Ishikawa (cell line): Measurements from ENCODE around the gene CHST9.

Experiments used
- CEBPB ChIP-seq: IDR thresholded peaks from 2 replicates; pipeline ENCODE4 v1.6.1; 2012
- CREB1 ChIP-seq: IDR thresholded peaks from 2 replicates; pipeline ENCODE4 v1.6.1; 2012; ENCODE audit warnings: low read depth
- EGR1 ChIP-seq: IDR thresholded peaks from 2 replicates; pipeline ENCODE4 v1.6.1; 2012
- EP300 ChIP-seq: IDR thresholded peaks from 2 replicates; pipeline ENCODE4 v1.6.1; 2012; ENCODE audit warnings: borderline replicate concordance
- FOXM1 ChIP-seq: IDR thresholded peaks from 2 replicates; pipeline ENCODE4 v1.6.1; 2012; ENCODE audit warnings: low read depth, borderline replicate concordance
- MAX ChIP-seq: IDR thresholded peaks from 2 replicates; pipeline ENCODE4 v1.6.1; 2012
- NFIC ChIP-seq: IDR thresholded peaks from 2 replicates; pipeline ENCODE4 v1.6.1; 2012
- RAD21 ChIP-seq: IDR thresholded peaks from 2 replicates; pipeline ENCODE4 v1.6.1; 2012; ENCODE audit warnings: low read depth
- REST ChIP-seq: IDR thresholded peaks from 2 replicates; pipeline ENCODE4 v1.6.1; 2012; ENCODE audit warnings: low read depth, mild to moderate bottlenecking
- TAF1 ChIP-seq: IDR thresholded peaks from 2 replicates; pipeline ENCODE4 v1.6.1; 2012; ENCODE audit warnings: low read depth, mild to moderate bottlenecking
- TCF12 ChIP-seq: IDR thresholded peaks from 2 replicates; pipeline ENCODE4 v1.6.1; 2012; ENCODE audit warnings: low read depth
- TEAD4 ChIP-seq: IDR thresholded peaks from 2 replicates; pipeline ENCODE4 v1.6.1; 2012
- YY1 ChIP-seq: IDR thresholded peaks from 2 replicates; pipeline ENCODE4 v1.6.1; 2012; ENCODE audit warnings: low read depth
- ZBTB7A ChIP-seq: IDR thresholded peaks from 2 replicates; pipeline ENCODE4 v1.6.1; 2012; ENCODE audit warnings: low read depth
- TF ChIP-seq, protein P1 (sequence below): IDR thresholded peaks from 2 replicates; pipeline ENCODE4 v1.6.1; 2012

Gene CHST9

DNA sequence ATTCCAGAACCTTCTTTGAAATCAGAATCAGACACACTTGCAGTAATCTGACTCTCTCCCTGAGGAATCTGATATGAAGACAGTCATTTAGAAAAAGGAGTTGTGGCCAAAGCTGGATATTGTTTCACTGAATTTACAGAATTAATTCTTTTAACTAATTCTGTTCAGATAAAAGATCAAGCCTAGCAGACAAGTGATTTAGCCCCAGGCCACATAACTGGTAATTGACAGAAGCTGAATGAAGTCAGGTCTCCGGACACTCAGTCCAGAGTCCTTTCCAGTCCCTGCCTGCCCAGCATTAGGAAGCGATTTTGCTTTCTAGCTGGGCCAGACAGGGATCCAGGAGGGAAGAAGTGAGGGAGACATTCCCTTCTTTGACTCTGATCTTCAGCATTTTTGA, 208.9 kb downstream of the CHST9 start:
- no peak for TF ChIP-seq REST
- no peak for TF ChIP-seq CEBPB
- no peak for TF ChIP-seq TCF12
- no peak for TF ChIP-seq YY1
- TF ChIP-seq RAD21 = no peak
- TF ChIP-seq ZBTB7A = no peak
- no peak for TF ChIP-seq EGR1
- no peak for TF ChIP-seq EP300
- no peak for TF ChIP-seq MAX
- no peak for TF ChIP-seq FOXM1
- TF ChIP-seq CREB1 = no peak
- TF ChIP-seq NFIC = no peak

DNA sequence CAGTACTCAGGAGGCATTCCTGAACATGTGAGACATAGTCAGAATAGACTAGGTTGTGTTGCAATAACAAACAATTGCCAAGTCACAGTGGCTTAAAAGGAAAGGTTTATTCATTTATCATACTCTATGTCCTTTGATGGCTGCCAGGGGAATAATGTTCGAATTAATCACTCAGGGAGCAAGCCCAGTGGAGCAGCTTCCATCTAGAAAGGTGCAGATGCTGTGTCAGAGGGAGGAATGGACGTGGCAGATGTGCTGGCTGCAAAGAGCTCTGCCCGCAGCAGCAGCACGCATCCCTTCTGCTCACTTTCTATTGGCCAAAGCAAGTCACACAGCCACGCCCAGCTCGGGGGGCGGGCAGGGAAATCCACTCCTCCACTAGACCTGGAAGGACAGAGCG, 213.7 kb downstream of the CHST9 start:
- TF ChIP-seq YY1 (no peak), TEAD4 (no peak), CREB1 (no peak), EGR1 (no peak), TAF1 (no peak), EP300 (no peak)
- TF ChIP-seq, protein P1, sequence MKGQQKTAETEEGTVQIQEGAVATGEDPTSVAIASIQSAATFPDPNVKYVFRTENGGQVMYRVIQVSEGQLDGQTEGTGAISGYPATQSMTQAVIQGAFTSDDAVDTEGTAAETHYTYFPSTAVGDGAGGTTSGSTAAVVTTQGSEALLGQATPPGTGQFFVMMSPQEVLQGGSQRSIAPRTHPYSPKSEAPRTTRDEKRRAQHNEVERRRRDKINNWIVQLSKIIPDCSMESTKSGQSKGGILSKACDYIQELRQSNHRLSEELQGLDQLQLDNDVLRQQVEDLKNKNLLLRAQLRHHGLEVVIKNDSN = no peak

- TF ChIP-seq, protein P1 = no peak
- TF ChIP-seq RAD21 = no peak
These were observed 214.5 kb downstream of the CHST9 start for GRCh38 chr18:26970637-26971036.

DNA sequence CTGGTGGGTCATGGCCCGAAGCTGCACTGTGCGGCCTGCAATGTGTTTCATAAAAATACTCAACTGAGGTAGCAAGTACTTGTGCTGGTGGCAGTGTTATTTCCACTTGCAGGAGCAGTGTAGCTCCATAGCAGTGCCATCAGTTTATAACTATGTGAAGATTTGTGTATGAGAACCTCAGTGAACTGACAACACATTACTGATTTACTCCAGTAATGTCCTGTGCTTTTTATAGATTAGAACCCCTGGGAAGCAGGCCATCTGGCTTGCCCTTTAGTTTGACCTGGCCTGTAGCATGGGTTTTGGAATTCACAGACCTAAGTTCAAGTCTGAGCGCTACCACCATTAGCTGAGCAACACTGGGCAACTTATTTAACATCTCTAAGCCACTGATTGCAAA, 219.9 kb downstream of the CHST9 start:
- TF ChIP-seq, protein P1 = no peak
- TF ChIP-seq EP300 (no peak), NFIC (no peak), CREB1 (no peak), ZBTB7A (no peak), EGR1 (no peak), CEBPB (no peak), REST (no peak), TCF12 (no peak), MAX (no peak), FOXM1 (no peak), TAF1 (no peak), TEAD4 (no peak), RAD21 (no peak)

GRCh38 chr18:26963292-26963691, 221.8 kb downstream of the CHST9 start:
- TF ChIP-seq RAD21 = peak; percentile 42
- no peak for TF ChIP-seq EGR1

DNA sequence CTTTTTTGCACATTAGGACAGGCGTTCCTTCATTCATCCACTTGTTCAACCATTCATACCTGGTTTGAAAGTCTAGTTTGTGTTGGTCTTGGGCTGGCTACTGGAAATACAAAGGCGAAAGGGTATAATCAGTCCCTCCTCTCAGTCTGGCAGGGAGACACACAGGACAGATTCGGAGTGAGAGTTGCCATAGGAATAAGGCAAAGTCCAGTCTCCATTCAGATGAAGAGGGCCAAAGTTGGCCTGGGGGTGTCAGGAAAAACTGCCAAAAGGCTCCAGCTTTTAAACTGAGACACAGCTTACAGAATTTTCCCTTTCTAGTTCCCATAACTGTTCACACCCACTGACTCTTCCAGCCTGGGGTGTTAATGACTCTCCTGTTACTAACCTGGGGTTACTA, 223.3 kb downstream of the CHST9 start:
- TF ChIP-seq FOXM1 = no peak
- no peak for TF ChIP-seq MAX
- TF ChIP-seq CREB1 = no peak
- TF ChIP-seq NFIC = no peak
- no peak for TF ChIP-seq EGR1
- TF ChIP-seq, protein P1 = no peak
- TF ChIP-seq TCF12 = no peak
